Dermis microvascular lymphatic vessel endothelial cell (primary cell): ENCODE data around the gene ARHGEF18. TPM values are rescaled to one million over a fixed set of nuclear protein-coding genes. Genes with fewer than 3 reads are reported as not detected.
A peak's percentile ranks its signal among the peaks of the same experiment; 100 is the strongest.
"Not testable (repeated sequence)": the region's sequence is repeated elsewhere in the genome, so short reads cannot be mapped to it uniquely, and the experiment has no call there.

Experiments
- DNase-seq, 2 donors: peaks; one replicate each; pipeline versions ENCODE4 v3.0.0 to v3.0.0-alpha.2; 2010; ENCODE audit warnings: low read depth in 2 of 2
- total RNA-seq: library from RNA; depleted of rRNA; stranded (reverse); fragments of >200 nt; gene quantifications from 2 replicates; pipeline ENCODE4 v1.2.1, GENCODE V29; 2014

The ARHGEF18 gene
- 20.4 and 22.0 TPM in 2 replicates for total RNA-seq

DNA sequence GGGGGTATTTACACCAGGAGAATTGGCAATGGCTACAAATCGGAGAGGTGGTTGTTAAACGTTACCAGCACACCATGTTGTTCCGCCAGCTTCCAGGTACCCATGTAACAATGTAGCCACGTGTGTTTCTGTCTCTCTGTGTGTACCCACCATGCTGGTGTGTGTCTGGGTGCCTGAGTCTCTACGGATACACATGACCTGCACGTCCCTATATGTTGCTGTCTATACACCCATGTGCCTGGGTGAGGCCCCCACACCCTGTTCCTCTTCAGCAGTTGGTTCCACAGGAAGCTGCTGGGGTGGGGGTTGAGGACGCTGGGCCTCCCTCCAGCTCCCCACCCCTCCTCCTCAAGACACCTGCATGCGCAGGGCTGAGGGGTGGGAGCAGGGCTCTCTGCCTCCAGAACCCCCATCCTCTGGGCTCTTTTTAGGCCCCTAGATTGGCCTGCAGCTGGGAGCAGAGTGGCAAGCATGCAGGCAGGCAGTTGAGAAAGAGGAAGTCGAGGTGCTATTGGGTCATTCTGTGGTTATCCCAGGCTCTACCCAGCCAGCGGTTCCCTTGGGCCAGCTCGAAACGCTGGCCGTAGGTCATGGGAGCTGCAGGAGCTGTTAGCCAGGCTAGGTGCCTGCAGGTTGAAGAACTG is at the start of gene ARHGEF18:
TSS of gene ARHGEF18 (plus strand) at position 351 of the 644 bp plus-strand sequence. CDS start 13,954 bp downstream, outside the sequence.
- no peak for DNase-seq

DNA sequence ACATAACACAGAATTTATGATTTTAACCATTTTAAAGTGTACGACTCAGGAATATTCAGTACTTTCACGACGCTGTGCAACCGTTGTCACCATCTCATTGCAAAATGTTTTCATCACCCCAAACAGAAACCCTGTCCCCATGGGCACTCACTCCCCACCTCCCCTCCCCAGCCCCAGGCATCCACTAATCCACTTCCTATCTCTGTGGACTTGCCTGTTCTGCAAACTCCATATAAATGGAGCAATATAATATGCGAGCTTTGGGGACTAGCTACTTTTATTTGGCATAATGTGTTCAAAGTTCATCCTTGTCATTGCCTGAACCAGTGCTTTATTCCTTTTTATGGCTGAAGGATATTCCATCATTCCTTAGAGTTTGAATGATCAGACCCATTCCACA is 47.2 kb upstream of the ARHGEF18 start:
- no peak for DNase-seq

DNA sequence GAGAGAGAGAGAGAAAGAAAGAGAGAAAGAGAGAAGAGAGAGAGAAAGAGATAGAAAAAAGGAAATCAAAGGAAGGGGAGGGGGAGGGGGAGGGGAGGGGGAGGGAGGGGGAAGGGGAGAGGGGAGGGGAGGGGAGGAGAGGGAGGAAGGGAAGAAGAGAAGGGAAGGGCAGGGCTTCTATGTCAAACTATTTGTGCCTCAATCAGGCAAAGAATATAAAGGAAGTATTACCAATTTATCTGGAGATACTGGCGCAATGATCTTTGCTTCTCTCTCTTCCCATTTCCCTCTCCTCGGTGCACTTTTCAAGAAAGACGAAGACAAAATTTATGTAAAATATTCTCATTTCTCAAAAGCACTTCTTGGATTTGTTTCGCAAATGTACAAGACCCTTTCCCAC is 45.3 kb upstream of the ARHGEF18 start:
- DNase-seq: no peak

DNA sequence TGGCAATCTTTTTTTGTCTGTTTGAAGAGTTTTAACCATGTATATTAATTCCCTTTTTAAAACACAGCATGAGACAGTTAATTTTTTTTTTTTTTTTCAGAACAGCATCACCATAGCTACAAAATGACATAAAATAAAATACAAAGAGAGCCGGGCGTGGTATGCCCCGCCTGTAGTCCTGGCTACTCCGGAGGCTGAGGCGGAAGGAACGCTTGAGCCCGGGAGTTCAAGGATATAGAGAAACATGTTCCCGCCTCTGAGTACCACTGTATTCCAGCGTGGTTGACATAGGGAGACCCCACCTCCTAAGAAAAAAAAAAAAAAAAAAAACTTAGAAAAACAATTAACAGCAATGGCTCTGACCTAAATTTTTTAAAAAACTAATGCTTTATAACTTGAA is 44.5 kb upstream of the ARHGEF18 start:
- no peak for DNase-seq

DNA sequence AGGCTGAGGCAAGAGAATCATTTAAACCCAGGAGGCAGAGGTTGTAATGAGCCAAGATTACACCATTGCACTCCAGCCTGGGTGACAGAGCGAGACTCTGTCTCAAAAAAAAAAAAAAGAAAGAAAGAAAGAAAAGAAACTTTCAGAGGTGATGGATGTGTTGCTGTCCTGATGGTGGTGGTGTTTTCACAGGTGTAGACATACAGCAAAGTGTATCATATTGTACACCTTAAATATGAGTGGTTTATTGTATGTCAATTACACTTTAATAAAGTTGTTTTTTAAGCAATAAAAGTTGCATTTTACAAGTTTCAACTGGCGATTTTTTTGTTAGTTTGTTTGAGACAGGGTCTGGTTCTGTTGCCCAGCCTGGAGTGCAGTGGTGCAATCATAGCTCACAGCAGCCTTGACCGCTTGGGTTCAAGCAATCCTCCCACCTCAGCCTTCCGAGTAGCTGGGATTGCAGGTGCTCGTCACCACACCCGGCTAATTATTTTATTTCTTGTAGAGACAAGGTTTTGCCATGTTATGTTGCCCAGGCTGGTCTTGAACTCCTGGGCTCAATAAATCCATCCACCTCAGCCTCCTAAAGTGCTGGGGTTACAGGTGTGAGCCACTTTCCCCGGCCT is 41.0 kb upstream of the ARHGEF18 start:
- DNase-seq: no peak

DNA sequence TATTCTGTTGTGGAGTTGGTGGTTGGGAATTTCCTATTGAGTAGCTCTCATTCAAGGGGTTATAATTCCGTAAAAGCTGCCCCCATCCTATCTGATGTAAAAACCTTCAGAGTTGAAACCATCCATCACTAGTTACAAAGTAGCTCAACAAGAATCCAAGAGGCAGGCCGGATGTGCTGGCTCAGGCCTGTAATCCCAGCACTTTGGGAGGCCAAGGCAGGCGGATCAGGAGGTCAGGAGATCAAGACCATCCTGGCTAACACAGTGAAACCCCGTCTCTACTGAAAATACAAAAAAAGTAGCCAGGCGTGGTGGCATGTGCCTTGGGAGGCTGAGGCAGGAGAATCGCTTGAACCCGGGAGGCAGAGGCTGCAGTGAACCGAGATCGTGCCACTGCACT is 40.4 kb upstream of the ARHGEF18 start:
- not testable (repeated sequence) for DNase-seq

DNA sequence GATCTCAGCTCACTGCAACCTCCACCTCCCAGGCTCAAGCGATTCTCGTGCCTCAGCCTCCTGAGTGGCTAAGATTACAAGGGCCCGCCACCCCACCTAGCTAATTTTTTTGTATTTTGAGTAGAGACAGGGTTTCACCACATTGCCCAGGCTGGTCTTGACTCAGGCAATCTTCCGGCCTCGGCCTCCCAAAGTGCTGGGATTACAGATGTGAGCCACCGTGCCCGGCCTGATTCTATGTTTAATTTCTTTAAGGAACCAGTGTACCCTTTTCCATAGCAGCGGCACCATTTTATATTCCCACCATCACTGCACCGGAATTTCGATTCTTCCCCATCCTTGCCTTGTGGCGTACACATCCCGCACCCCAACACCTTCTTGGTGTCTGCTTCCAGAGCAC is 36.8 kb upstream of the ARHGEF18 start:
- DNase-seq: no peak

DNA sequence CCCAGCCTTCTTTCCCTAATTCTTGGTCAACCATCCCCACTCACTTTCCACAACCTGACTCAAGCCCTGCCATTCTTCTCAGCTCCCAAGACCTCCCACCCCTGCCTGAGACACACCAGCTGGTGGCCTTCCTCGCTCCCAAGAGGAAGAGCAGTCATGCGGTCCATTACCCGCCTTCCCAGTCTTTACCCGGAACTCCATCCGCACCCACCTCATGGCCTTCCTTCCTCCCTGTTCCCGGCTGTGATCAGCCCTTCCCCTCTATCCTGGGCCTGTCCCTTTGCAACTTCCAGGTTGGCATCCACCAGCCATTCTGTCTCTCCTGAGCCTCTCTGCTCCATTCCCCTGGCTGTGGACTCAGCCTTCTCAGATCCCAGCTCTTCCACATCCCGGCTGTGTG is 35.9 kb upstream of the ARHGEF18 start:
- no peak for DNase-seq

DNA sequence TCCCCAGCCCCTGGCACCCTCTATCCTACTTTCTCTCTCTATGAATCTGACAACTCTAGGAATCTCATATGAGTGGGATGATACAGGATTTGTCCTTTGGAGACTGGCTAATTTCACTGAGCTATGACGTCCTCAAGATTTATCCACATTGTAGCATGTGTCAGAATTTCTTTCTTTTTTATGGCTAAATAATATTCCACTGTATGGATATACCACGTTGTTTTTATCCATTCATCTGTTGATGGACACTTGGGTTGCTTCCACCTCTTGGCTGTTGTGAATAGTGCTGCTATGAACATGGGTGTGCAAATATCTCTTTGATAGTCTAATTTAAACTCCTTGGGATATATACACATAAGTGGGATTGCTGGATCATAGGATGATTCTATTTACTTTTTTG is 30.6 kb upstream of the ARHGEF18 start:
- DNase-seq: no peak

DNA sequence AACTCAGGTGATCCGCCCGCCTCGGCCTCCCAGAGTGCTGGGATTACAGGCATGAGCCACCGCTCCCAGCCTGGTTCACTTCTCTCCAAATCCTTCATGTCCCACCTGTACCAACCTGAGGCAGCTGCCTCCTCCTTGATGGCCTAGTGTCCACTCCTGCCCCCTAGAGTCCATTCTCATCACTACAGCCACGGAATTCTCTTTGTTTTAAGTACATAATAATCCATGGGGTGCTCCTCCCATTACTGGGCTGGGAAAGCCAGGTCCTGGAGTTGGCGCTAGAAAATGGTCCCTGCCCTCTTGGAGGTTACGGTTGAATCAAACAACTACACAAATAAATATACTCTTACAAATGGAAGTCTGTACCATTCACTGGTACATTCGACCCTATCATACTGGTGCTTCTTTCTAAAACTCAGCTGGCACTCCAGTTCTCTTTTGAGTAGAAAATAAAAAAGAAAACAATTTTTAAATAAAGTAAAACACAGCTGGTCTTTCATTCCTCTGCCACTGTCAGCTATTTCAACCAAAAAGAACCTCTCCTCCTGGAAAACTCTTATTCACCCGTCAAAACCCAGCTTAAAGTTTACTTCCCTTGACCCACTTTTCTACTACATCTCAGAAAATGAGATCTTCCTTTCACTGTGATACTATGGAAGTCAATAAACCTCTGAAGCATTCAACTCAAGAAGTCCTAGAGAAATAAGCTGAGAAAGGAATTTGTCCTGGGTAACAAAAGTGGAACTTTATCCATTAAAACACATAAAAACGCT is 22.4 kb upstream of the ARHGEF18 start:
- peak; percentile 10 to 45 for DNase-seq

DNA sequence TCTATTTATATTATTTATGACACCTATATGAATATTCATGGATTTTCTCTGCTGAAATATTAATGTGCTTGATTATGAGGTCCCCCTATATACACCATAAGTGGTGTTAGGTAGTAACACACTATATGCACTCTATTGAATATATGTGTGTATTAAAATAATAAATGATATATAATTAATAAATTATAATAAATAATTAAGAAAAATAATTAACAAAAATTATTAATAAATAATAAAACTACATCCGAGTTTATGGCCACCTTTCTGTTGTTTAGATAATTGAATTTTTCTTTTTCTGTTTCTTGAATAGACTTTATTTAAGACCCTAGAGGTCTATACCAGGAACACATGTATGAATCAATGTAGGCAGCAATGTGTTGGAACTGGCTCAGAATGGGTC is 20.9 kb upstream of the ARHGEF18 start:
- no peak for DNase-seq

DNA sequence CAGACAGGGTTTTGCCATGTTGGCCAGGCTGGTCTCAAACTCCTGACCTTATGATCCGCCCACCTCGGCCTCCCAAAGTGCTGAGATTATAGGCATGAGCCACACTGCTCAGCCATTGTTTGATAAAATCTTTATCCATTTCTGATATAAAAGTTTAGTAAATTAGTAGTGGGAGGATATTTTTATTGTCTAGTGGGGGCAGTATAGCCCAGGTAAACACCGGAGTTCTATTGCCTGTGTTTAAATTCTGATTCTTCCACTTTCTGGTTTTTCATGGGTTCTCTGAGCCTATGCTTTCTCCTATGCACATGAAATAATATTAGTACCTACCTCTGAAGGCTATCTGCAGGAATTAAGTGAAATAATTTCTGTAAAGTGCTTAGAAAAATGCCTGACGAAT is 20.1 kb upstream of the ARHGEF18 start:
- no peak for DNase-seq

DNA sequence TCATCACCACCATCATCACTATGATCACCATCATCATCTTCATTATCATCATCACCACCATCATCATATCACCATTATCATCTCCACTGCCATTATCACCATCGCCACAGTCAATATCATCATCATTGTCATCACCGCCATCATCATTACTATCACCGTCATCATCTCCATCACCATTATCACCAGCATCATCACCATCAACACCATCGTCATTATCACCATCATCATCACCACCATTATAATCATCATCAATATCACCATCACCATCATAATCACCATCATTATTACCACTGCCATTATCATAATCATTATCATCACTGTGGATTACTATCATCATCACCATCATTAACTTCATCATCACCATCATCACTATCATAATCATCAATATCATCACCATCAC is 17.3 kb upstream of the ARHGEF18 start:
- no peak for DNase-seq

DNA sequence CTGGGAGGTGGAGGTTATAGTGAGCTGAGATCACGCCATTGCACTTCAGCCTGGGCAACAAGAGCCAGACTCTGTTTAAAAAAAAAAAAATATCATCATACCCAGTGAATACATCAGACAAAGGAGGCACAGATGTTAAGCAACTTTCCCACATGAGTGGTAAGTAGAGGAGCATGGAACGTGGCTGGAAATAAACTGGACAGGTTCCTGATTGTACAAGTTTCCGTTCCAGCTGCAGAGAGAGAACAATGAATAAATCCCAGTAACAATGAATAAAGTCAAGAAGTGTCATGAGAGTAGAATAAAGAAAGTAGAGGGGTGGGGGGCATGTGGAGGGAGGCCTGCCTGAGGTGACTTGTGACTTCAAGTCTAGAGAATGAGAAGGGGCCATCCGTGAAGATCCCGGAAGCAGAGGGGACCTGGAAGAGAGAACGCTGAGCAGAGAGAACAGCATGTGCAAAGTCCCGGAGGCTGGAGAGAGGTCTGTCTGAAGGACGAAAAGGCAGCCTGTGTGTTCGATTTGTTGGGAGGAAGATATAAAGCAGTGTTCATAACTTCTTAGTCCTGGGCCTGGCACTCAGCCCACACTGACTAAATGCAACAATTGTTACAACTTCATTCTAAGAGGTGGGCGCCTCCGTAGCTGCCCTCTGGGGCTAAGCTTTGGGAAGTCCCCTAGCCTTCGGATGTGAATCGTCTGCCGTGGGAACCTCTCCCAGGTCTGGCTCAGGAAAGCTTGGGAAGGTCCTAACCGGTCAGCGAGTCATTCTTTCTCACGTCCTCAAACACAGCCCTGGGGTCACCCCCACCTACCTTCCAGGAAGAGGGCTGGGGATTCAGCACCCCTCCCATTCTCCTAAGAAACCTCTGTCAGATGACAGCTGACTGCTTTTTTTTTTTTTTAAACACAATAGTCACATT is 15.3 kb upstream of the ARHGEF18 start:
- peak; percentile 69 to 93 for DNase-seq

DNA sequence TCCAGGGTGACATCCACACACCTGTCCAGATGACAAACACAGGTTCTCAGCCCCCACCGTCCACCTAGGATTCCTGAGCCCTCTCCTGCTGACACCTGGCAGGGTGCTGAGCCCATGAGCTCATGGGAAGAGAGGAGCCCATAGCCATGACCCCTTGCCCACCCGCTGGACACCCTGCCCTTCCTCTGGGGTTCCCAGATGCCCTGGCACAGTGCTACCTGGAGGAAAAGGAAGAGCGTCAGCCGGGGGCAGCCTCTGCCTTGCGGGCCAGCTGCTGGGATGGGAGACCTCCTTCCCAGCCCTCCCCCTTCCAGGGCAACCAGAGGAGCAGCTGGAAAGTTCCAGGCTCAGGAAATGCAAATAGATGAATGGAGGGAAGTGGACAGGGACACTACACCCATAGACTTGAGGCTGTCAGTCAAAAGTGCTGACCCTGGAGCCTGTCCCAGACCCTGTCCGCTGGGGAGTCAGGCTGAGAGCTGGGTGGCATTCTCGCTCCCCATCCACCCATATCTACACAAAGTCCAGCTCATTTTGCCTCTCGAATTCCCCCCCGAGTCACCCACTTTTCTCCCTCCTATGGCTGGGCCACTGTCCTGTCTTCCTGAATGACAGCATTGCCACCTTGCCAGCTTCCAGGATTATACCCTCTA is 12.3 kb upstream of the ARHGEF18 start:
- peak in 1 of 2 donors; percentile 48 for DNase-seq

DNA sequence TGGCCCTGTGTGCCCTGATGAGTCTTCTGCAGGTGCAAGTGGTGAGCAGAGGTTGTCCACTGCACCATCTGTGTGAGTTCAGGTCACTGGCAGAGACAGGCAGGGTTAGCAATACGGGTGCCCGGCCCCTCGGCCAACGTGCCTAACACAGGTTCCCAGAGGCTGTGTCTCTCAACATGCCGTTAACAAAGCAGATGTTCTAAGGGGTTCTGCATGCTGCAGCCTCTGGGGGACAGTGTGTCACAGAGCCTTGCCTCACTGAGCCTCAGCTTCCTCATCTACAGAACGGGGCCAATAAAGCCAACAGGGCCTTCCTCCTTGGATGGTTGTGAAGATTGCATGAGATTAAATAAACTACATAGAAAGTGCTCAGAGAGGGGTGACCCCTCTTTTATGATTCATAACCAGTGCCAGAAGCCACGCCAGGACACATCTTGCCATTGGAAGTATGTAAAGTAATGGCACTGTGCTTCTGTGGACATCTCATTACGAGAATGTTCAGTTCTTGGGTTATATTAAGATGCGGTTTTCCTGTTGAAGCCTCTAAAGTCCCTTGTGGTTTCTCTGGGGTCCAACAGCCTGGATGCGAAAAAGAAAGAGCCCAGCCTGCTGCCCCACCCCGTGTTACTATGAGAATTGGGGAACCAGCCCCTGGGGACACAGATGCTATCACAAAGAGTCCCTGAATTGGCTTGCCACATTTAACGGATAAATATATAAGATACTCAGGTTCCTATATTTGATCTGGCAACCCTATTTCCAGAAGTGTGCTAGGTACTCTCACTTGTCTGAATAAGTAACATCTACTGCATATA is 11.2 kb upstream of the ARHGEF18 start:
- no peak for DNase-seq

DNA sequence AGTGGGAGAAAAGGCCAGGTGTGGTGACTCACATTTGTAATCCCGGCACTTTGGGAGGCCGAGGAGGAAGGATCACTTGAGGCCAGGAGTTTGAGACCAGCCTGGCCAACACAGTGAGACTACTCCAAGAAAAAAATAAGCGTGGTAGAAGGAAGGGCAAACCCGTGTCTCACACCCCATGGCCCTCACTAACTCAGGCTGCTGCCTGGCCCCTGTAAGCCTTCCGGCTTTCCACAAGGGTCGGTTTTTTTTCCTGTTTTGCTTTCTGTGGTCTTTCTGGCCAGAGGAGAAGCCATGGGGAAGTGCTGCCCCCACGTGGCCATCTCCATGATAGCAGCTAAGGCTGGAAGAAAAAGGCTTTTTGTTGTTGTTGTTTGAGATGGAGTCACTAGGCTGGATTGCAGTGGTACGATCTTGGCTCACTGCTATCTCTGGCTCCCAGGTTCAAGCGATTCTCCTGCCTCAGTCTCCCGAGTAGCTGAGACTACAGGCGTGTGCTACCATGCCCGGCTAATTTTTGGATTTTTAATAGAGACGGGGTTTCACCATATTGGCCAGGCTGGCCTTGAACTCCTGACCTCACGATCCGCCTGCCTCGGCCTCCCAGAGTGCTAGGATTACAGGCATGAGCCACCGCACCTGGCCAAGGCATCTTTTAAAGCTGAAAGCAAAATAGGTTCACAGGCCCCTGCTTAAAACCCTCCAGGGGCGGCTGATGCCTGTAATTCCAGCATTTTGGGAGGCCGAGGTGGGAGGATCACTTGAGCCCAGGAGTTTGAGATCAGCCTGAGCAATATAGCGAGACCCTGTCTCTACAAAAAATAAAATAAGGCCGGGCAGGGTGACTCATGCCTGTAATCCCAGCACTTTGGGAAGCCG is 7.5 kb upstream of the ARHGEF18 start:
- peak; percentile 40 to 72 for DNase-seq

DNA sequence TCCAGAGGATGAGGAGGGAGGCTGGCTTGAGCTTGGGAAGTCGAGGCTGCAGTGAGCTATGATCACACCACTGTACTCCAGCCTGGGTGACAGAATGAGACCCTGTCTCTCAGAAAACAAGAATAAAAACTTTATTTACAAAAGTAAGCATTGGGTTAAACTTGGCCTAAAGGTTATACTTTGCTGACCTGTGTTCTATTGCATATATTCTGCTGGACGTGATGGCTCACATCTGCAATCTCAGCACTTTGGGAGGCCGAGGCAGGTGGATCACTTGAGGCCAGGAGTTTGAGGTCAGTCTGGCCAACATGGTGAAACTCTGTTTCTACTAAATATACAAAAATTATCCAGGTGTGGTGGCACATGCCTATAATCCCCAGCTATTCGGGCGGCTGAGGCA is 6.6 kb upstream of the ARHGEF18 start:
- DNase-seq: no peak

DNA sequence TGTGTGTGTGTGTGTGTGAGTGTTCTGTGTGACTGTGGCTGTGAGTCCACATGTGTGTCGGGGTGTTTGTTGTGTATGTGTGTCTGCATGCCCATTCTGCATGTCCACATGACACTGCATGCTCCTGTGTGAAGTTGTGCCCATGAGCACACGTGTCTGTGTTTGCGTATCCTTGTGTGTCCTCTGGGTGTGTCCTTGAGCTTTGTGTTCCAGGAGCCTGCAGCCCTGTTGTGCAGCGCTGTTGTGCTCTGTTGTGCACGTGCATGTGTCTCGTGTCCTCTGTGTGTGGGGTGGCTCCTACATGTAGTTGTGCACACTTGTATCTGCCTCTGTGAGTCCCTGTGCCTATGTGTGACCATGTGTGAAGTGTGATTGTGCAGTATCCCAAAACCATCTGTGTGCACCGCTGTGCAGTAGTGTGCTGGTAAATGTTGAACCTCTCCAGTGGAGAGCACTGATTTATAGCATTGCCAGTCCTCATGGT is 2.2 kb upstream of the ARHGEF18 start:
- no peak for DNase-seq
